CD4-positive, alpha-beta T cell (primary cell): Measurements from ENCODE around the gene CPED1. TPM values are rescaled to one million over a fixed set of nuclear protein-coding genes. Genes with fewer than 3 reads are reported as not detected.

Experiments used
- ATAC-seq: fragments of 200-7000 bp; cut with Tn5 transposase; one replicate; pipeline ENCODE4 v1.10.0; 2022; ENCODE audit warnings: mild to moderate bottlenecking; ENCODE audit not compliant: poor library complexity
- CTCF ChIA-PET: fragments of 350-600 bp; sonication (Branson Sonifier 250); formaldehyde crosslinking; loops from one replicate; lab custom pipeline; 2021; ENCODE audit warnings: antibody characterized with exemption, inconsistent platforms; lab: Charles Lee
- POLR2A ChIA-PET: fragments of 350-600 bp; sonication (Branson Sonifier 250); formaldehyde crosslinking; loops from one replicate; lab custom pipeline; 2021; ENCODE audit warnings: antibody characterized with exemption, inconsistent platforms; lab: Charles Lee
- DNase-seq, 14 experiments: peaks; one replicate each; pipeline ENCODE4 v3.0.0-alpha.2; 2013 to 2020; ENCODE audit warnings: mixed read lengths in 2 of 14
- H3K27ac ChIP-seq, 2 donors: one replicate each; pipeline versions ENCODE4 v1.5.1 to v1.7.0; 2013; ENCODE audit warnings: low read length in 2 of 2, low read depth in 1 of 2, mild to moderate bottlenecking in 1 of 2
- H3K27me3 ChIP-seq, 2 experiments: 1 replicate in 1 of 2; 2 replicates in 1 of 2; pipeline versions ENCODE4 v1.6.1 to v1.7.0; 2013; ENCODE audit warnings: low read length in 2 of 2, control low read depth in 1 of 2, mild to moderate bottlenecking in 1 of 2, moderate library complexity in 1 of 2; ENCODE audit not compliant: insufficient read depth in 2 of 2, control insufficient read depth in 1 of 2
- H3K36me3 ChIP-seq: one replicate; pipeline ENCODE4 v1.6.1; 2013; ENCODE audit warnings: low read length, control low read depth; ENCODE audit not compliant: insufficient read depth
- H3K4me1 ChIP-seq: one replicate; pipeline ENCODE4 v1.6.1; 2013; ENCODE audit warnings: low read length, control low read depth; ENCODE audit not compliant: insufficient read depth
- H3K4me3 ChIP-seq: one replicate; pipeline ENCODE4 v1.5.1; 2013; ENCODE audit warnings: mild to moderate bottlenecking, low read length, moderate library complexity
- H3K9me3 ChIP-seq, 2 experiments: 1 replicate in 1 of 2; 2 replicates in 1 of 2; pipeline versions ENCODE4 v1.6.1 to v1.7.0; 2013; ENCODE audit warnings: low read length in 2 of 2, mild to moderate bottlenecking in 2 of 2, control low read depth in 1 of 2, moderate library complexity in 1 of 2; ENCODE audit not compliant: control insufficient read depth in 1 of 2, insufficient read depth in 1 of 2
- H3K27ac Mint-ChIP-seq: one replicate; pipeline ENCODE4 v1.8.0; 2020; ENCODE audit warnings: mixed read lengths
- H3K27me3 Mint-ChIP-seq: one replicate; pipeline ENCODE4 v1.8.0; 2021; ENCODE audit warnings: mixed read lengths
- H3K36me3 Mint-ChIP-seq: one replicate; pipeline ENCODE4 v1.8.0; 2021; ENCODE audit warnings: low read depth, mixed read lengths
- H3K4me1 Mint-ChIP-seq: one replicate; pipeline ENCODE4 v1.8.0; 2021; ENCODE audit warnings: low read depth, mixed read lengths
- H3K4me3 Mint-ChIP-seq: one replicate; pipeline ENCODE4 v1.8.0; 2020; ENCODE audit warnings: mild to moderate bottlenecking, mixed read lengths
- H3K9me3 Mint-ChIP-seq: one replicate; pipeline ENCODE4 v1.8.0; 2020; ENCODE audit warnings: mixed read lengths
- intact Hi-C, 2 experiments: fragments of 100-400 bp; cut with DNase I in 1 of 2; cut with micrococcal nuclease in 1 of 2; formaldehyde crosslinking; loops; one replicate each; pipeline versions ENCODE4 v1.15.1 to v1.9.0; 2023 to 2025; cut with DNase I, micrococcal nuclease
- total RNA-seq, 174 experiments: library from RNA in 2 of 174; stranded (reverse) in 2 of 174; gene quantifications; one replicate each; pipeline ENCODE4 v1.2.3 and lab custom pipeline; 2021 to 2026
- TF ChIP-seq, protein P1 (sequence below): fragments of 200-600 bp; IDR thresholded peaks from one replicate; pipeline ENCODE4 v1.8.0; 2022; ENCODE audit warnings: antibody characterized with exemption, mild to moderate bottlenecking

CPED1 gene
- total RNA-seq, 2 experiments from 2014 or later: 0.08 to 0.19 TPM

DNA sequence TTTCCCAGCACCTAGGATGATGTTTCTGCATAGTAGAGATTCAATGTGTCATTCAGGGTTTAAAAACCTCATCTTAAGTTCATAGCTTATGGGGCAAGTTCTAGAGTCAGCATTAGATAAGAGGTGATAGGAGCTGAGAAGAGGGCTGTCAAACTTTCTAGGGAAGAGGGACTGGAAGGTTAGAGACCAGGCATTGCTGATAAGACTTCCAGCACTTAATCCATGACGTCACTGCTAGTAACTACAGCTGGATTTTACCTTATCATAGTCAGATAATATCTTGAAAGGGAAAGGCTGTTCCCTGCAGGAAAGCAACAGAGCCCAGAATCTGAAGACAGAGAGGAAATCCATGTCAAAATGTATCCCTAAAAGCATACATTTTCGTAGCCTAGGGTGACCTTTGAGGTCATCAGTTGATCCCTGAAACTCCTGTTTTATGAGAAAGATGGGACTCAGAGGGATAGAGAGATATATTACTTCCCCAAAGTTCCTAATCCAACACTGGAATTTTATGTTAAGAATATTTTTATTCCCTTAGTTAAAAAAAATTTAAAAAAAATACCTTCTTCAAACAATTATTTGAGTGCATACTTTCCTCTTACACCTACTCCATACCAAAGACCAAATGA, 3.3 kb upstream of the CPED1 start:
- ChIA-PET POLR2A (interaction anchor here (1.0 kb wide), 1 partner anchor 41 kb away, joined by 3 read pairs; no protein-coding TSS in a partner anchor), CTCF (interaction anchor here (1.4 kb wide), 1 partner anchor 96 kb away, joined by 4 read pairs; no protein-coding TSS in a partner anchor)
- Mint-ChIP-seq H3K27me3 (peaks cover 57% of the 10 kb centered on the region), H3K4me3 (no peak overlapping the region), H3K4me1 (peaks cover 26% of the 10 kb centered on the region), H3K27ac (no peak overlapping the region), H3K9me3 (no peaks in the 10 kb centered on the region), H3K36me3 (no peaks in the 10 kb centered on the region)
- Histone ChIP-seq H3K9me3 (no peaks in the 10 kb centered on the region), H3K4me1 (peaks cover 20% of the 10 kb centered on the region), H3K27me3 (peaks cover 21 to 37% of the 10 kb centered on the region in 2 experiments), H3K4me3 (no peak overlapping the region), H3K36me3 (no peaks in the 10 kb centered on the region), H3K27ac (no peak overlapping the region)
- intact Hi-C loops: loop anchor here in 1 of 2 experiments (5.0 to 10.0 kb wide), 2 partner anchors 410 to 562 kb away; partner anchors contain the start of gene FAM3C
- ATAC-seq (no peak), DNase-seq (no peak)
- TF ChIP-seq, protein P1, sequence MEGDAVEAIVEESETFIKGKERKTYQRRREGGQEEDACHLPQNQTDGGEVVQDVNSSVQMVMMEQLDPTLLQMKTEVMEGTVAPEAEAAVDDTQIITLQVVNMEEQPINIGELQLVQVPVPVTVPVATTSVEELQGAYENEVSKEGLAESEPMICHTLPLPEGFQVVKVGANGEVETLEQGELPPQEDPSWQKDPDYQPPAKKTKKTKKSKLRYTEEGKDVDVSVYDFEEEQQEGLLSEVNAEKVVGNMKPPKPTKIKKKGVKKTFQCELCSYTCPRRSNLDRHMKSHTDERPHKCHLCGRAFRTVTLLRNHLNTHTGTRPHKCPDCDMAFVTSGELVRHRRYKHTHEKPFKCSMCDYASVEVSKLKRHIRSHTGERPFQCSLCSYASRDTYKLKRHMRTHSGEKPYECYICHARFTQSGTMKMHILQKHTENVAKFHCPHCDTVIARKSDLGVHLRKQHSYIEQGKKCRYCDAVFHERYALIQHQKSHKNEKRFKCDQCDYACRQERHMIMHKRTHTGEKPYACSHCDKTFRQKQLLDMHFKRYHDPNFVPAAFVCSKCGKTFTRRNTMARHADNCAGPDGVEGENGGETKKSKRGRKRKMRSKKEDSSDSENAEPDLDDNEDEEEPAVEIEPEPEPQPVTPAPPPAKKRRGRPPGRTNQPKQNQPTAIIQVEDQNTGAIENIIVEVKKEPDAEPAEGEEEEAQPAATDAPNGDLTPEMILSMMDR: no peak

DNA sequence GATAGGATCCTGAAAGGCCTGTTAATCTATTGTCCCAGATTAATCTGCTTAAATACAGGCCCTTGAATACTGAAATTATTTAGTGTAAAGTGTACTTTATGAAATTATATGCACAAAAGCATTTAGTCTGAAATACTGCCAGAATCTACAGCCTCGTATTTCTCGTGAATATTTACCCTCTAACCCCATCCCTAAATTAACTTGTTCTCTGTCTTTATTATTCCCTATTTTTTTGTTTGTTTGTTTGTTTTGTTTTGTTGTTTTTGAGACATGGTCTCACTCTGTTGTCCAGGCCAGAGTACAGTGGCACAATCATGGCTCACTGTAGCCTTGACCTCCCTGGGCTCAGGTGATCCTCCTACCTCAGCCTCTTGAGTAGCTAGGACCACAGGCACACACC, 2.7 kb upstream of the CPED1 start:
- intact Hi-C loops: loop anchor here in 1 of 2 experiments (5.0 to 10.0 kb wide), 2 partner anchors 409 to 561 kb away; partner anchors contain the start of gene FAM3C
- TF ChIP-seq, protein P1: no peak
- Mint-ChIP-seq H3K27ac (no peak overlapping the region), H3K36me3 (no peaks in the 10 kb centered on the region), H3K27me3 (peaks cover 63% of the 10 kb centered on the region), H3K9me3 (no peaks in the 10 kb centered on the region), H3K4me3 (no peak overlapping the region), H3K4me1 (peaks cover 26% of the 10 kb centered on the region)
- ATAC-seq: no peak
- ChIA-PET CTCF (interaction anchor here (1.4 kb wide), 1 partner anchor 96 kb away, joined by 4 read pairs; no protein-coding TSS in a partner anchor), POLR2A (interaction anchor here (2.5 kb wide), 1 partner anchor 10 kb away, joined by 7 read pairs; no protein-coding TSS in a partner anchor)
- DNase-seq: no peak
- Histone ChIP-seq H3K4me3 (no peak overlapping the region), H3K27me3 (peaks cover 24 to 42% of the 10 kb centered on the region in 2 experiments), H3K27ac (no peak overlapping the region), H3K36me3 (no peaks in the 10 kb centered on the region), H3K4me1 (peaks cover 20% of the 10 kb centered on the region), H3K9me3 (no peaks in the 10 kb centered on the region)

DNA sequence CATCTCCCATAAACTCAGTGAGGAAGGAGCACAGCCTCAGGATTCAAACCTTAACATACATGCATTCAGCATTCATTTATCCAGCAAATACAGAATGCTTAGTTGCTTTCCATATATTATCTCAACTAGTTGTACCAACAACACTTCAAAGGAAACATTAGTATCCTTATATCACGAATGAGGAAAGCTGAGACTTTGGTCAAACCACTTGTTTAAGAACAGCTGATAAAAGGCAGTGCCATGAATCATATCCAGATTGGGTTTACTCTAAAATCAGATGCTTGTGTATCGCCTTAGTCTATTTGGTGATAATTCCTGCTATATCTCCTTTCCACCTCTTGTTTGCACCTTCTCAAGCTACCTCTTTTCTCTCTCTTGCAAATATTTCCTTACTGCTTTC, 1.9 kb upstream of the CPED1 start:
- H3K27ac Mint-ChIP-seq: no peak overlapping the region
- ChIA-PET CTCF (interaction anchor here (1.3 to 2.2 kb wide), 4 partner anchors 11 to 97 kb away, joined by 3 to 14 read pairs (median 5); no protein-coding TSS in a partner anchor), POLR2A (interaction anchor here (0.6 to 2.5 kb wide), 2 partner anchors 10 to 30 kb away, joined by 3 to 7 read pairs; no protein-coding TSS in a partner anchor)
- H3K4me3 ChIP-seq: no peak overlapping the region
- peaks cover 20% of the 10 kb centered on the region for H3K4me1 ChIP-seq
- no peaks in the 10 kb centered on the region for H3K9me3 Mint-ChIP-seq
- ATAC-seq (no peak), DNase-seq (no peak)
- peaks cover 25 to 50% of the 10 kb centered on the region in 2 experiments for H3K27me3 ChIP-seq
- no peak overlapping the region for H3K27ac ChIP-seq
- H3K9me3 ChIP-seq: no peaks in the 10 kb centered on the region
- no peaks in the 10 kb centered on the region for H3K36me3 ChIP-seq
- H3K36me3 Mint-ChIP-seq: no peaks in the 10 kb centered on the region
- TF ChIP-seq, protein P1: no peak
- H3K4me1 Mint-ChIP-seq: peaks cover 26% of the 10 kb centered on the region
- H3K4me3 Mint-ChIP-seq: no peak overlapping the region
- peaks cover 69% of the 10 kb centered on the region for H3K27me3 Mint-ChIP-seq
- intact Hi-C loops: loop anchor here (1.0 to 10.0 kb wide), 6 partner anchors 35 to 561 kb away; partner anchors contain the start of gene FAM3C (in 1 of the 2)
